GM19324 (cell line): ENCODE measurements around the gene RRP7A.
"Not testable (repeated sequence)": the region's sequence is repeated elsewhere in the genome, so short reads cannot be mapped to it uniquely, and the experiment has no call there.

Source experiments
- ATAC-seq: cut with Tn5 transposase; IDR thresholded peaks from one replicate; pipeline ENCODE4 v1.9.1; 2021; ENCODE audit warnings: mild to moderate bottlenecking, moderate library complexity; ENCODE audit not compliant: unreplicated experiment, low FRiP score

Gene RRP7A

DNA sequence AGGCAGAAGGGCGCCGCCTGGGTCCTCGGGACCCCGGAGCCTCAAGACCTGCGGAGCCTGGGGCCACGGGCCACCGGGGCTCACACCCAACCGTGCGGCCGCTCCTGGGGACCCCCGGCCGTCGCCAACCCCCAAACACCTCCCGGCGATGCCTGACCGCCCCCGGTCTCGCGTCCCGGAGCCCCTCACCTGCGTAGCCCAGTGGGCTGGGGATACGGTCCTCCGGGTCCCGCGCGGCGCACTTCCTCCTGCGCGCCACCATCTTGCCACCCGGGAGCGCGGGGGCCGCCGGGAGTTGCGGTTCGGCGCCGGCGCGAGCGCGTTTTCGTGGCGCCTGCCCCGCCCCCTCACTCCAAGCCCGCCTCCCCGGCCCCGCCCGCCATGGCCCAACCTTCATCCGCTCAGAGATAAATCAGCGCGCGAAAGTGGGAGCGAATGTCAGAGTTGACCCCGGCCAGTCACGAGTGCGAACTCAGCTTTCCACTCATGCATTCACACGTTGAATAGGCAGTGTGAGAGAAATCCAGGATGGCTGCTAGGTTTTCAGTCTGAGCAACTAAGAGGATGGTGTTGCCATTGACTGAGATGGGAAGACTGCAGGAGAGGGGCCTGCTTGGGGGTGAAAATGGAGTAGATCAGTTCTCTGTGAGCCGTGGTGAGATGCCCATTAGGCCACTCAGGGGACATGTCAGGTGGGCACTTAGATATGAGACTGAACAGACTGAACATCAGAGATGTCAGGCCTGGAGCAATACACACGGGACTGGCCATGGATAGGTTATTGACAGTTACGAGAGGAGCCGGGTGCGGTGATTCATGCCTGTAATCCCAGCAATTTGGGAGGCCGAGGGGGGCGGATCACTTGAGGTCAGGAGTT lies at the start of gene RRP7A:
TSS of gene RRP7A (minus strand) at position 272 of the 877 bp plus-strand sequence. CDS start at position 262, 10 bp downstream.
- ATAC-seq = peak; percentile 75

DNA sequence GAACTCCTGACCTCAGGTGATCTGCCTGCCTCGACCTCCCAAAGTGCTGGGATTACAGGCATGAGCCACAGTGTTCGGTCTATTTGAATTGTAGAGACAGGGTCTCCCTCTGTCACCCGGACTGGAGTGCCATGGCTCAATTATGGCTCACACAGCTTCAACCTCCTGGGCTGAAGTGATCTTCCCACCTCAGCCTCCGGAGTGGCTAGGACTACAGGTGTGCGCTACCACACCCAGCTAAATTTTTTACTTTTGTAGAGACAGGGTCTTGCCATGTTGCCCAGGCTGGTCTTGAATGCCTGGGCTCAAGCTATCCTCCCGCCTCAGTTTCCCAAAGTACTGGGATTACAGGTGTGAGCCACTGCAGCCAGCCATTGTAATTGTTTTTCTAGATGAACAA lies 48.4 kb upstream of the RRP7A start:
- ATAC-seq = not testable (repeated sequence)

GRCh38 chr22:42565956-42566355 lies 46.4 kb upstream of the RRP7A start:
- no peak for ATAC-seq

GRCh38 chr22:42564699-42565098 lies 45.1 kb upstream of the RRP7A start:
- no peak for ATAC-seq

DNA sequence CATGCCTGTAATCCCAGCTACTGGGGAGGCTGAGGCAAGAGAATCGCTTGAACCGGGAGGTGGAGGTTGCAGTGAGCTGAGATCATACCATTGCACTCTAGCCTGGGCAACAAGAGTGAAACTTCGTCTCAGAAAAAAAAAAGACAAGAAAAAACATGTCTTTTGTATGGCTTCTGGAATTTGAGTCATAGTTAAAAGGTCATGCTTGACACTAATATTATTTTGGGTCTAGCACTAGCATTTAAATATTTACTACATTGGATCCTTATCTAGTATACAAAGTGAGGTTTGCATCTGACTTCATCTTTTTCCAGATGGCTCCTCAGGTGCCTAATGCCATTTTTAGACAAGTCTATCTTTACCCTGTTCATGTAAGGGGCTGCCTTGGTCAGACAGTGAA lies 44.3 kb upstream of the RRP7A start:
- not testable (repeated sequence) for ATAC-seq

DNA sequence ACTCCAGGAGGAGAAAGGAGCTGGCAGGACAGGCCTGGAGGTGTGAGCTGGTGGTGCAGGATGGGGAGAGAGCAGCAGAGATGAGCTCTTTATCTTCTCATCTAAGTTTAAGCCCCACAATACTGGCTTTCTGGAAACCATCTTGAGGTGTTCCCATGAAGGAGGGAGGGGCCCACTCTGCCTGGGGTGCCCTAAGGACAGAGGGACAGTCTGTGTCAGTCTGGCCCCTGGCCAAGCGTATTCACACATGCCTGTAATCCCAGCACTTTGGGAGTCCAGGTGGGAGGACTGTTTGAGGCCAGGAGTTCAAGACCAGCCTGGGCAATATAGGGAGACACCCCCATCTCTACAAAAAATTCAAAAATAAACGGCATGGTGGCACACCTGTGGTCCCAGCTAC lies 43.1 kb upstream of the RRP7A start:
- ATAC-seq = no peak

DNA sequence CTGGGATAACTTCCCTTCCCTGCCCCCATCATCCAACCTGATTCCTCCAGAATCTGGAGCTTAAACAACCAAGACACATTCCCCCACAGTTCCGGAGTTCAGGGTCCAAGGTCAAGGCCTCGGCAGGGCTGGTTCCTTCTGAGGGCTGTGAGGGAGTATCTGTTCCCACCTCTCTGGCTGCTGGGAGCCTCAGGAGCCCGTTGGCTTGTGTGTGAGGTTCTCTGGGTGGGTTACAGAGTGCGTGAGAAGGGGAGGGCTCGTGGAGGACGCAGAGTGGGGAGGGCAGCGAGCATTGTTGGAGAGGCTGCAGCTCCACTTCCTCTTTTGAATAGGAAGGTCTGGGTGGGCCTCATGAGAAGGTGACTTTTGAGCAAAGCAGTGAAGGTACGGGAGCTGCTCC lies 42.7 kb upstream of the RRP7A start:
- ATAC-seq = no peak

- no peak for ATAC-seq
Observed at GRCh38 chr22:42561856-42562255, 42.3 kb upstream of the RRP7A start.

- no peak for ATAC-seq
Observed at GRCh38 chr22:42560781-42561180, 41.2 kb upstream of the RRP7A start.

DNA sequence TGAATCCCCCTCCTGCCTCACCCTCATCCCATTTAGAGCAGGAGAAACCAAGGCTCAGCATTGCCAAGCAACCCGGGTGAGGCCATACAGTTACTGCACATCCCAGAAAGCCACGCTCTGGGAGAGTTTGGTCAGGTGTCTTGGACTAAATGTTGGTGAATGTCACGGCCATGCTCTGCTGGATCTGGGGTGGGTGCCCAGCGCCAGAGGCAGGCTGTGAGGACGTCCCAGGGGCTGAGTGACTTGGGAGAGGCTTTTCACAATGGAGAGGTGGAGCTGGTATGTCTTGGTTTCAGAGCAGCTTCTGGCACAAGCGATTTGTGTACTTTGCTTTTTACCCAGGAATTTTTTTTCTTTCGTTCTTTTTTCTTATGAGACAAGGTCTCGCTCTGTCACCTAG lies 40.8 kb upstream of the RRP7A start:
- no peak for ATAC-seq

DNA sequence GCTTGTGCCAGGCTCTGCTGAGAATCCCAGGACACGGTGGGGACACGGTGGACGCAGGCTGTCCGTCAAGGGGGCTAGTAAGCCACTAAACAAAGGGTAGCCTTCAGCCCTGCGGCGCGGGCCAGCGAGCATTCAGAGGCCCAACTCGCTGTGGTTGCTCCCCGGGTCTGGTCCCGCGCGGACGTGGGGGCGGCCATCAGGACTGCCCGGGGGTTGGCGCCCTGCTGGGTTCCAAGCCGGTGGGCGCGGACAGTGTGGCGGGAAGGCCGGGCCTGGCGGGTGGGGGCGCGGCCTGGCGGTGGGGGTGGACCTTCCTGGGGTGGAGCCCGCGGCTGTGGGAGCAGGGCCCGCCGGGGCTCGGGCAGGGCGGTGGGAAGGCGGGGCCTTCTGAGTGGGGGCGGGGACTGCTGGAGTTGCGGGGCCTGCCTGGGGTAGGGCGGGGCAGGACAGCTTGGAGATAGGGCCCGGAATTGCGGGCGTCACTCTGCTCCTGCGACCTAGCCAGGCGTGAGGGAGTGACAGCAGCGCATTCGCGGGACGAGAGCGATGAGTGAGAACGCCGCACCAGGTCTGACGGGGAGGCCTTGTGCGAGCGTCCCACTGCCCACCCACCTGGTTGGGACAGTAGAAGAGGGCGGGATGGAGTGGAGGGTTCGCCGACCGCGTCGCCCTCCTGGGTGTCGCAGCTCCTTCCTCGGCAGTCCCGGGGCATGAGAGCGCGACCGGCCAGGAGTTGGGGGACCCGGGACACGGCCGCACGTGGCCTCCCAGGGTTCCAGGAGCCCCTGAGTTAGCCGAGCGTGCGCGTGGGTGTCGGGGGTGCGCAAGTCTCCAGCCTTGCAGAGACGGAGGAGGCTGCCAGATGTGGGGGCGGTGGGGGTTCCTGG lies 34.1 kb upstream of the RRP7A start, which contains the start of gene SERHL2:
TSS of gene SERHL2 (plus strand) at position 482 of the 887 bp plus-strand sequence. CDS start at position 547, 65 bp downstream.
- ATAC-seq = peak; percentile 46

- not testable (repeated sequence) for ATAC-seq
Observed at GRCh38 chr22:42552294-42552647, 32.7 kb upstream of the RRP7A start.

- ATAC-seq = no peak
Observed at GRCh38 chr22:42549331-42550060, 29.9 kb upstream of the RRP7A start.

- no peak for ATAC-seq
Observed at GRCh38 chr22:42548597-42549330, 29.2 kb upstream of the RRP7A start.

DNA sequence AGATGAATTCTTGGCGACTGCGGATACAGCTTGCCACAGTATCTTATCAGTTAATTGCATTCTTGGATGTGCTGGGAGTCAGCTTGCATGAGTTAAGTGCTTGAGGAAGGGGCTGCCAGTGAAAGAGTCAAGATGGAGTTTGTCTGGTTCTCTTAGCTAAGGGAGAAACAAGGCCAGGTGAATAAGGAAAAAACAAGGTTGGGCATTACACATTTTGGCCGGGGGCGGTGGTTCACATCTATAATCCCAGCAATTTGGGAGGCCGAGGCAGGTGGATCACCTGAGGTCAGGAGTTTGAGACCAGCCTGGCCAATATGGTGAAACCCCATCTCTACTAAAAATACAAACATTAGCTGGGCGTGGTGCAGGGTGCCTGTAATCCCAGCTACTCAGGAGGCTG lies 28.5 kb upstream of the RRP7A start:
- not testable (repeated sequence) for ATAC-seq

DNA sequence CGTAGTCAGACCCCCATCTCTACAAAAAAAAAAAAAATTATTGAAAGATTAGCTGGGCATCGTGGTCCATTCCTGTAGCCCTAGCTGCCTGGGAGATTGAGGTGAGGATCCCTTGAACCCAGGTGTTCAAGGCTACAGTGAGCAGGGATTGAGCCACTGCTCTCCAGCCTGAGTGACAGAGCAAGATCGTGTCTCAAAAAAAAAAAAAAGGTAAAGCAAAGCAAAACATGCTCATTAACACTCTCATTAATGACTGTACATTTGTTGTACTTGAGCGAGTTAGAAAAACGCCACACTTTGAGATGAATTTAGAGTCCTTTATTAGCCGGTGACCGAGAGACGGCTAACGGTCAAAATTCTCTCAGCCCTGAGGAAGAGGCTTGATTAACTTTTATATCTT lies 28.0 kb upstream of the RRP7A start:
- ATAC-seq = no peak

- ATAC-seq = no peak
Observed at GRCh38 chr22:42544686-42545085, 25.1 kb upstream of the RRP7A start.

- peak; percentile 37 for ATAC-seq
Observed at GRCh38 chr22:42539236-42539771, 19.7 kb upstream of the RRP7A start.

GRCh38 chr22:42537199-42537831 lies 17.7 kb upstream of the RRP7A start:
- ATAC-seq = peak; percentile 56
